Measurements from ENCODE around the gene MRPS34.

Gene MRPS34

GRCh38 chr16:1777375-1778199, 4.7 kb upstream of the MRPS34 start:
- TF ChIP-seq FOXP2 (optimal IDR thresholded peaks at IDR 0.05; ENCODE audit: borderline replicate concordance, extremely low read depth, extremely low read length, insufficient read depth) (no peak), POLR2AphosphoS5 (IDR thresholded peaks at IDR 0.05; ENCODE audit: low read depth, low read length) (no peak; the same call in 1 of the 2 replicates), REST (IDR thresholded peaks at IDR 0.05; ENCODE audit: insufficient read depth in 1 of 2, low read depth in 2 of 2, low read length in 2 of 2) (no peak), TAF1 (IDR thresholded peaks at IDR 0.05; ENCODE audit: borderline replicate concordance, insufficient read depth, low read length) (no peak), SIN3A (IDR thresholded peaks at IDR 0.05; ENCODE audit: borderline replicate concordance, insufficient read depth, low read length) (no peak)

GRCh38 chr16:1776991-1777374, 4.0 kb upstream of the MRPS34 start:
- no peak for TF ChIP-seq TAF1 (IDR thresholded peaks at IDR 0.05; ENCODE audit: borderline replicate concordance, insufficient read depth, low read length)
- no peak for TF ChIP-seq FOXP2 (optimal IDR thresholded peaks at IDR 0.05; ENCODE audit: borderline replicate concordance, extremely low read depth, extremely low read length, insufficient read depth)
- peak; percentile 16; the same call in 1 of the 2 replicates for TF ChIP-seq POLR2AphosphoS5 (IDR thresholded peaks at IDR 0.05; ENCODE audit: low read depth, low read length)
- no peak for TF ChIP-seq REST (IDR thresholded peaks at IDR 0.05; ENCODE audit: insufficient read depth in 1 of 2, low read depth in 2 of 2, low read length in 2 of 2)

GRCh38 chr16:1776672-1776955, 3.7 kb upstream of the MRPS34 start:
- TF ChIP-seq REST (IDR thresholded peaks at IDR 0.05; ENCODE audit: insufficient read depth in 1 of 2, low read depth in 2 of 2, low read length in 2 of 2), result no peak
- TF ChIP-seq FOXP2 (optimal IDR thresholded peaks at IDR 0.05; ENCODE audit: borderline replicate concordance, extremely low read depth, extremely low read length, insufficient read depth), result no peak
- no peak for TF ChIP-seq POLR2AphosphoS5 (IDR thresholded peaks at IDR 0.05; ENCODE audit: low read depth, low read length)
- no peak for TF ChIP-seq TAF1 (IDR thresholded peaks at IDR 0.05; ENCODE audit: borderline replicate concordance, insufficient read depth, low read length)
- no peak for TF ChIP-seq SIN3A (IDR thresholded peaks at IDR 0.05; ENCODE audit: borderline replicate concordance, insufficient read depth, low read length)

- TF ChIP-seq SIN3A (IDR thresholded peaks at IDR 0.05; ENCODE audit: borderline replicate concordance, insufficient read depth, low read length) (no peak), POLR2AphosphoS5 (IDR thresholded peaks at IDR 0.05; ENCODE audit: low read depth, low read length) (no peak), TAF1 (IDR thresholded peaks at IDR 0.05; ENCODE audit: borderline replicate concordance, insufficient read depth, low read length) (no peak), FOXP2 (optimal IDR thresholded peaks at IDR 0.05; ENCODE audit: borderline replicate concordance, extremely low read depth, extremely low read length, insufficient read depth) (no peak), REST (IDR thresholded peaks at IDR 0.05; ENCODE audit: insufficient read depth in 1 of 2, low read depth in 2 of 2, low read length in 2 of 2) (no peak)
Measured at GRCh38 chr16:1775846-1776671, 3.1 kb upstream of the MRPS34 start.
